ENCODE measurements around the gene PI4K2A. TPM values are rescaled to one million over a fixed set of nuclear protein-coding genes. Genes with fewer than 3 reads are reported as not detected.
A peak's percentile ranks its signal among the peaks of the same experiment; 100 is the strongest.

The PI4K2A gene
- total and polyA plus RNA-seq, 2 donors (not counting 1 experiment from before 2014, with no cell fraction given) = 26.6 to 30.7 TPM

DNA sequence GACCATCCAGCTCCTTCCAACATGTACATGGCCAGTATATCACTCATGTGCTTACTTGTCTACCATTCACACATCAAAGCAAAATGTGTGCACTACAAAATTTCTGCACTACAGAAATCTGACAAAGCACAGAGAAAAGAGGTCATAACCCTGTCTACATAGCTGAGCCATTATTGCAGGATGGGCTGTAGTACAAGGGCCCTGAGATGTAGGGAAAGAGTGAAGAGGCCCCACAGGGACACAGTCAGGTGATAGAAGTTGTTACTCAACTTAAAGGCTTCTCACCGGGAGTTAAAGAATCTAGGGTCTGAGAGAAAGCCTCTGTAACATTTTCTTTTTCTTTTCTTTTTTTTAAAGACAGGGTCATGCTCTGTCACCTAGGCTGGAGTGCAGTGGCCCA lies 29.1 kb downstream of the PI4K2A start:
- Histone ChIP-seq H3K27me3 (ENCODE audit: control insufficient read depth, insufficient read depth, low read length) (no peaks in the 10 kb centered on the region), H3K9ac (ENCODE audit: insufficient read depth, low read length) (no peak overlapping the region), H3K79me2 (ENCODE audit: control insufficient read depth, insufficient read depth, low read length) (no peaks in the 10 kb centered on the region), H2AFZ (ENCODE audit: low read length) (no peak overlapping the region), H3K4me3 (replicated peaks in 1 of 4; ENCODE audit: control extremely low read depth in 1 of 4, insufficient read depth in 1 of 4, low read depth in 3 of 4, low read length in 4 of 4) (no peak overlapping the region), H3K4me2 (ENCODE audit: extremely low read depth, insufficient read depth, low read length) (no peak overlapping the region), H3K9me3 (ENCODE audit: control insufficient read depth, insufficient read depth, low read depth, low read length) (no peaks in the 10 kb centered on the region), H4K20me1 (ENCODE audit: control insufficient read depth, extremely low read depth, insufficient read depth, low read length) (no peaks in the 10 kb centered on the region), H3K27ac (ENCODE audit: insufficient read depth, low read length) (no peak overlapping the region), H3K4me1 (ENCODE audit: control insufficient read depth, extremely low read depth, insufficient read depth, low read length) (no peaks in the 10 kb centered on the region), H3K36me3 (ENCODE audit: control insufficient read depth, insufficient read depth, low read length) (peaks cover 13% of the 10 kb centered on the region)
- TF ChIP-seq CTCF (conservative IDR thresholded peaks at IDR 0.05 in 1 of 2, IDR thresholded peaks at IDR 0.05 in 1 of 2; ENCODE audit: low read depth in 1 of 2, low read length in 2 of 2) (no peak), EZH2 (IDR thresholded peaks at IDR 0.05; ENCODE audit: low read length, missing control alignments) (no peak)
- DNase-seq (ENCODE audit: low read depth in 2 of 2) = no peak

DNA sequence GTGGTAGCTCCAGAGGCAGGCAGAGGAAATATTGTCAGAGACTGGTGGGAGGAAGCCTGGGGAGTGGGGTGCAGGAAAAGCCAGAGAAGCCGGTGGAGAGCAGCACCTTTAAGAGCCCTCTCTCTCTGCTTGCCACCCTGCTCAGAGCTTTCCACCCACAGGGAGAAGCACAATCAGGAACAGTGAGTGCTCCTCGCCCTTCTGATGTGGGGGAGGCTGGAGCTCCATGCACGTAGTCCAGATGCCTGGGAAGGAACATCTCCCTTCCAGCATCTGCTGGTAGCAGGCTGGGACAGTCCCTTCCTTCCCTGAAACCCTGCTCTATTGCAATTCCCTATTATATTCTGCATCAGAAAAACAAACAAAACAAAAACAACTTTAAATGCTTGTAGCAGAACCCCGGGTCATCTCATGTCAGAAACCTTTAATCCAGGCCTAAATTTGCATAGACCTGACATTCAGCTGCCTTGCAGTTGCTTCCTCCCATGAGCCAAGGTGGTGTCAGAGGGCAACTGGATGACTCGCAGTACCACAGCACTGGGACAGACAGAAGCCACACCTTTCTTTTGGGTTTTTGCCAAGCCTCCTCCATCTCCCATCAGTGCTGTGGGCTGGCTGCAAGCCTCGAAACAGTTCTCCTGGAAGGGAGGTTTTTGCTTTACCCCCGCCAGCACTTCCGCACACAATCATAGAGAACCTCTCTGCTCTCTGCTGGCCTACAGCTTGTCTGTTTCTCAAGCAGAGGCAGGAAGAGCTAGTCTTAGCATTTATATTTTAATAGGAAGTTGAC lies 33.5 kb downstream of the PI4K2A start:
- no peak overlapping the region for H3K9ac ChIP-seq (ENCODE audit: insufficient read depth, low read length)
- H3K4me2 ChIP-seq (ENCODE audit: extremely low read depth, insufficient read depth, low read length) = no peak overlapping the region
- no peaks in the 10 kb centered on the region for H3K4me1 ChIP-seq (ENCODE audit: control insufficient read depth, extremely low read depth, insufficient read depth, low read length)
- H2AFZ ChIP-seq (ENCODE audit: low read length) = no peak overlapping the region
- TF ChIP-seq EZH2 (IDR thresholded peaks at IDR 0.05; ENCODE audit: low read length, missing control alignments) = no peak
- no peak for TF ChIP-seq CTCF (conservative IDR thresholded peaks at IDR 0.05 in 1 of 2, IDR thresholded peaks at IDR 0.05 in 1 of 2; ENCODE audit: low read depth in 1 of 2, low read length in 2 of 2)
- DNase-seq (ENCODE audit: low read depth in 2 of 2) = peak; percentile 58 to 64
- H3K9me3 ChIP-seq (ENCODE audit: control insufficient read depth, insufficient read depth, low read depth, low read length) = no peaks in the 10 kb centered on the region
- H4K20me1 ChIP-seq (ENCODE audit: control insufficient read depth, extremely low read depth, insufficient read depth, low read length) = no peaks in the 10 kb centered on the region
- no peaks in the 10 kb centered on the region for H3K27me3 ChIP-seq (ENCODE audit: control insufficient read depth, insufficient read depth, low read length)
- peaks cover 22% of the 10 kb centered on the region for H3K36me3 ChIP-seq (ENCODE audit: control insufficient read depth, insufficient read depth, low read length)
- H3K27ac ChIP-seq (ENCODE audit: insufficient read depth, low read length) = no peak overlapping the region
- no peak overlapping the region for H3K4me3 ChIP-seq (replicated peaks in 1 of 4; ENCODE audit: control extremely low read depth in 1 of 4, insufficient read depth in 1 of 4, low read depth in 3 of 4, low read length in 4 of 4)
- no peaks in the 10 kb centered on the region for H3K79me2 ChIP-seq (ENCODE audit: control insufficient read depth, insufficient read depth, low read length)

DNA sequence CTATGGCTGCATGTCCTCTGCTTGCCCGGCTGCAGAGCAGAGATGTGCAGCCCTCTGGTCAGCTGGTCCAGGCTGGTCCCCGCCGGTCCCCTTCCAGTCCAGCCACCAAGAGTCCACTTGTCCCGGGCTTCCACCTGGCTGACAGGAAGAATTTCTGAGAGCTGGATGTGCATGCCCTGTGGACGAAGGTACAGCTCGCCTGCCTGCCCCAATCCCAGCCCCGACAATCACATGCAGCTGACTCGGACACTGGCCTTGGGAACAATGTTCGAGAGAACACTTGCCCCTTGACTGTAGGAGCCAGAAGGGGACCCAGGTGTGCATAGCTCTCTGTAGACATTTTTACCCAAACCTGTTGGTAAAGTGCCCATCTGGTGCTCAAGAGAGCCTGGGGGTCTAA lies 34.8 kb downstream of the PI4K2A start:
- H3K9me3 ChIP-seq (ENCODE audit: control insufficient read depth, insufficient read depth, low read depth, low read length) = no peaks in the 10 kb centered on the region
- no peaks in the 10 kb centered on the region for H3K4me1 ChIP-seq (ENCODE audit: control insufficient read depth, extremely low read depth, insufficient read depth, low read length)
- no peak for TF ChIP-seq EZH2 (IDR thresholded peaks at IDR 0.05; ENCODE audit: low read length, missing control alignments)
- no peak overlapping the region for H3K4me3 ChIP-seq (replicated peaks in 1 of 4; ENCODE audit: control extremely low read depth in 1 of 4, insufficient read depth in 1 of 4, low read depth in 3 of 4, low read length in 4 of 4)
- DNase-seq (ENCODE audit: low read depth in 2 of 2) = no peak
- H3K27me3 ChIP-seq (ENCODE audit: control insufficient read depth, insufficient read depth, low read length) = no peaks in the 10 kb centered on the region
- no peak overlapping the region for H3K27ac ChIP-seq (ENCODE audit: insufficient read depth, low read length)
- no peaks in the 10 kb centered on the region for H4K20me1 ChIP-seq (ENCODE audit: control insufficient read depth, extremely low read depth, insufficient read depth, low read length)
- no peak overlapping the region for H2AFZ ChIP-seq (ENCODE audit: low read length)
- H3K79me2 ChIP-seq (ENCODE audit: control insufficient read depth, insufficient read depth, low read length) = peaks cover 2% of the 10 kb centered on the region
- H3K36me3 ChIP-seq (ENCODE audit: control insufficient read depth, insufficient read depth, low read length) = peaks cover 23% of the 10 kb centered on the region
- H3K9ac ChIP-seq (ENCODE audit: insufficient read depth, low read length) = no peak overlapping the region
- H3K4me2 ChIP-seq (ENCODE audit: extremely low read depth, insufficient read depth, low read length) = no peak overlapping the region

Measured in fibroblast of lung (primary cell).